Fibroblast of villous mesenchyme (primary cell): Measurements from ENCODE around the gene RIC8B. TPM values are rescaled to one million over a fixed set of nuclear protein-coding genes. Genes with fewer than 3 reads are reported as not detected.

Source experiments
- DNase-seq: peaks from one replicate; pipeline ENCODE4 v3.0.0-alpha.2; 2010; ENCODE audit warnings: low read depth
- H3K4me3 ChIP-seq: 2 replicates; pipeline ENCODE4 v1.5.1; 2011; ENCODE audit warnings: low read depth, mild to moderate bottlenecking, low read length
- total RNA-seq: library from RNA; depleted of rRNA; stranded (reverse); fragments of >200 nt; gene quantifications from 2 replicates; pipeline ENCODE4 v1.2.3, GENCODE V29; 2012
- TF ChIP-seq, protein P1 (sequence below): IDR thresholded peaks from 2 replicates; pipeline ENCODE4 v1.5.1; 2012; ENCODE audit warnings: low read depth, mild to moderate bottlenecking, low read length; ENCODE audit not compliant: insufficient read depth

Gene RIC8B
- total RNA-seq, 1 donor: 15.1 TPM

DNA sequence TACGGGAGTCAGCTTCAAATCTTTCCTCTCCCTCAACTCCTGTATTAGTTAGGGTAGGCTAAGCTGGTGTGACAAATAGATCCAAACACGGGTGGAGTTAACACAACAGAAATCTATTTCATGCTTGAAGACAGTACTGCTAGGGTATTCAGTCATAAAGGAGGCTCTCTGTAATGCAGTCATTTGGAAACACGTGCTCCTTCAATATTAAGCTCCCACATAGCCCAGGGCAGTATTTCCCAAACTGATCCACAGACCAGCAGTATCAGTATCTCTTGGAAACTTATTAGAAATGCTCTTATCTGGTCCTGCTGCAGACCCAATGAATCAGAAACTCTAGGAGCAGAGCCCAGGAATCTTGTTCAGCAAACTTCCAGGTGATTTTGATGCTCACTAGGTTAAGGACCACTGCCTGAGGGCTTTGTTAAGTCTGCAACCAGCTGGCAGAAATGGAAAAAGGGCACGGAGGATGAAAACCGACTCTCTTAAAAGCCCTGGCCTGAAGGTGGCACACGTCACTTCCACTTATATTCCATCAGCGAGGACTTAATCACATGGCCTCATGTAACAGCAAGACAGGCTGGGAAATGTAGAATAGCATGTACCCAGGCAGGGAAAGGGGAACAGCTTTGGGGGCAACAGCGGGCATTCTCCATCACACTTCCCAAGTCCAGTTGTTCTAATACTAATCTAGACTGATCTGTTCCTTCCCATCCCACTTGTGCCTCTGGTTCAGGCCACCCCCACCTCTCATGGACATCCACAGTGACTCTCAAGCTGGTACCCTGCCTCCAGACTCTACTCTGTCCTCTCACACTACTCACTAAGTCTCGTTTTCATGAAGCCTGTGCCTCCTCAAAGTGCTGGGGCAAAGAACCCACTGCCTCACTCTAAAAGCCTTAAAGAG, 38.2 kb upstream of the RIC8B start:
- TF ChIP-seq, protein P1, sequence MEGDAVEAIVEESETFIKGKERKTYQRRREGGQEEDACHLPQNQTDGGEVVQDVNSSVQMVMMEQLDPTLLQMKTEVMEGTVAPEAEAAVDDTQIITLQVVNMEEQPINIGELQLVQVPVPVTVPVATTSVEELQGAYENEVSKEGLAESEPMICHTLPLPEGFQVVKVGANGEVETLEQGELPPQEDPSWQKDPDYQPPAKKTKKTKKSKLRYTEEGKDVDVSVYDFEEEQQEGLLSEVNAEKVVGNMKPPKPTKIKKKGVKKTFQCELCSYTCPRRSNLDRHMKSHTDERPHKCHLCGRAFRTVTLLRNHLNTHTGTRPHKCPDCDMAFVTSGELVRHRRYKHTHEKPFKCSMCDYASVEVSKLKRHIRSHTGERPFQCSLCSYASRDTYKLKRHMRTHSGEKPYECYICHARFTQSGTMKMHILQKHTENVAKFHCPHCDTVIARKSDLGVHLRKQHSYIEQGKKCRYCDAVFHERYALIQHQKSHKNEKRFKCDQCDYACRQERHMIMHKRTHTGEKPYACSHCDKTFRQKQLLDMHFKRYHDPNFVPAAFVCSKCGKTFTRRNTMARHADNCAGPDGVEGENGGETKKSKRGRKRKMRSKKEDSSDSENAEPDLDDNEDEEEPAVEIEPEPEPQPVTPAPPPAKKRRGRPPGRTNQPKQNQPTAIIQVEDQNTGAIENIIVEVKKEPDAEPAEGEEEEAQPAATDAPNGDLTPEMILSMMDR: no peak
- no peak overlapping the region for H3K4me3 ChIP-seq
- DNase-seq: no peak

- TF ChIP-seq, protein P1: no peak
- H3K4me3 ChIP-seq: no peak overlapping the region
- DNase-seq: no peak
These were observed 35.2 kb upstream of the RIC8B start for GRCh38 chr12:106739318-106739717.

GRCh38 chr12:106739815-106740530, 34.5 kb upstream of the RIC8B start:
- TF ChIP-seq, protein P1: no peak
- peak; percentile 61 for DNase-seq
- no peak overlapping the region for H3K4me3 ChIP-seq

DNA sequence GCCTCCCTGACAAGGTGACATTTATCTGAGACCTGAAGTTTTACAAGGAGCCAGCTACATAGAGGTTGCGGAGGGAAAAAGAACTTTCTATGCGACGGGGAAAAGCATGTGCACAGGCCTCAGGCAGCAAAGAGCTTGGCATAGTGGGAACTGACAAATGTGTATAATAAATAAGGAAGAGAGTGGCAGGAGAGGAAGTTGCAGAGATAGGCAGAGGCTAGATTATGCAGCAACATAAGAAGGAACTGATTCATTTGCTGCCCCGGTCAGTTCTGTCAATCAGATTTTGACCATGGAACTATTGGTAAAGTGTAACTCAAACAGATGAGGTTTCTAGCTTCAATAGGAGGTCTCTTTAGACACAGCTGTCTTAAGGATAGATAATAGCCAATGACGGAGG, 33.7 kb upstream of the RIC8B start:
- H3K4me3 ChIP-seq: no peak overlapping the region
- no peak for DNase-seq
- TF ChIP-seq, protein P1: no peak

DNA sequence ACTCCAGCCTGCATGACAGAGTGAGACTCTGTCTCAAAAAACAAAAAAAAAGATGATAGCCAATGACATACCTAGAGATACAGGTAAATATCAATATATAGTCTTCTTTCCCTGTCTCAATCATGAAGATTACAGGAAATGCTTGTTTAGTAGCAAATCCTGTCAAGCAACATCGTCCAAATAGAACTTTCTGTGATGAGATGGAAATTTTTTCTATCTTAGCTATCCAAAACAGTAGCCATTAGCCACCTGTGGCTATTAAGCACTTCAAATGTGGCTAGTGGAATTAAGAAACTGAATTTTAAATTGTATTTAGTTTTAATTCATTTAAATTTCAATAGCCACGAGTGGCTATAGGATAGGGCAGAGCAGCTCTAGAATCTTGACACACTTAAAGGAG, 33.2 kb upstream of the RIC8B start:
- DNase-seq: no peak
- no peak overlapping the region for H3K4me3 ChIP-seq
- TF ChIP-seq, protein P1: no peak

- no peak overlapping the region for H3K4me3 ChIP-seq
- no peak for DNase-seq
- TF ChIP-seq, protein P1: no peak
These were observed 31.1 kb upstream of the RIC8B start for GRCh38 chr12:106743270-106743988.
